ENCODE results near the gene THSD7B.
"Not testable (repeated sequence)": the region's sequence is repeated elsewhere in the genome, so short reads cannot be mapped to it uniquely, and the experiment has no call there.

THSD7B gene

GRCh38 chr2:137049518-137049917 is 284.2 kb downstream of the THSD7B start:
- DNase-seq (ENCODE audit: low read depth): no peak

- DNase-seq (ENCODE audit: low read depth): no peak
These were observed 285.6 kb downstream of the THSD7B start for GRCh38 chr2:137050949-137051348.

GRCh38 chr2:137051778-137052398 is 286.5 kb downstream of the THSD7B start:
- no peak for DNase-seq (ENCODE audit: low read depth)

- no peak for DNase-seq (ENCODE audit: low read depth)
These were observed 291.4 kb downstream of the THSD7B start for GRCh38 chr2:137056704-137057103.

- DNase-seq (ENCODE audit: low read depth): not testable (repeated sequence)
These were observed 310.9 kb downstream of the THSD7B start for GRCh38 chr2:137076111-137076765.

- no peak for DNase-seq (ENCODE audit: low read depth)
These were observed 326.4 kb downstream of the THSD7B start for GRCh38 chr2:137091704-137092103.

GRCh38 chr2:137093116-137093515 is 327.8 kb downstream of the THSD7B start:
- no peak for DNase-seq (ENCODE audit: low read depth)

- DNase-seq (ENCODE audit: low read depth): no peak
These were observed 330.8 kb downstream of the THSD7B start for GRCh38 chr2:137096187-137096586.

- DNase-seq (ENCODE audit: low read depth): no peak
These were observed 331.3 kb downstream of the THSD7B start for GRCh38 chr2:137096693-137097092.

GRCh38 chr2:137101814-137102213 is 336.5 kb downstream of the THSD7B start:
- not testable (repeated sequence) for DNase-seq (ENCODE audit: low read depth)

GRCh38 chr2:137107904-137108303 is 342.6 kb downstream of the THSD7B start:
- DNase-seq (ENCODE audit: low read depth): no peak

GRCh38 chr2:137111896-137112295 is 346.6 kb downstream of the THSD7B start:
- DNase-seq (ENCODE audit: low read depth): no peak

GRCh38 chr2:137115081-137115794 is 349.9 kb downstream of the THSD7B start:
- no peak for DNase-seq (ENCODE audit: low read depth)

- DNase-seq (ENCODE audit: low read depth): no peak
These were observed 350.4 kb downstream of the THSD7B start for GRCh38 chr2:137115795-137116089.

- DNase-seq (ENCODE audit: low read depth): no peak
These were observed 352.0 kb downstream of the THSD7B start for GRCh38 chr2:137117385-137117784.

- DNase-seq (ENCODE audit: low read depth): no peak
These were observed 352.8 kb downstream of the THSD7B start for GRCh38 chr2:137118140-137118539.

- DNase-seq (ENCODE audit: low read depth): no peak
These were observed 357.9 kb downstream of the THSD7B start for GRCh38 chr2:137123226-137123625.

GRCh38 chr2:137133225-137133624 is 367.9 kb downstream of the THSD7B start:
- no peak for DNase-seq (ENCODE audit: low read depth)

- no peak for DNase-seq (ENCODE audit: low read depth)
These were observed 372.9 kb downstream of the THSD7B start for GRCh38 chr2:137138263-137138662.

GRCh38 chr2:137151731-137152130 is 386.4 kb downstream of the THSD7B start:
- DNase-seq (ENCODE audit: low read depth): no peak

GRCh38 chr2:137154946-137155345 is 389.6 kb downstream of the THSD7B start:
- no peak for DNase-seq (ENCODE audit: low read depth)

GRCh38 chr2:137155356-137156104 is 390.2 kb downstream of the THSD7B start:
- no peak for DNase-seq (ENCODE audit: low read depth)

All from stimulated activated CD8-positive, alpha-beta memory T cell treated with anti-CD3 and anti-CD28 coated beads, Interleukin-7, amount 100 ng/mL, for 24 hours (primary cell).